ENCODE data around the gene ALDH2. TPM values are rescaled to one million over a fixed set of nuclear protein-coding genes. Genes with fewer than 3 reads are reported as not detected.

The ALDH2 gene
- total RNA-seq, 2 donors from 2014 or later, result 99.0 to 135 TPM

- Histone ChIP-seq H3K4me3 (peak overlapping the region; percentile 94), H3K4me1 (ENCODE audit: control insufficient read depth in 1 of 2, low read depth in 2 of 2) (peaks cover 24 to 46% of the 10 kb centered on the region in 2 donors), H3K36me3 (no peaks in the 10 kb centered on the region), H3K27me3 (replicated peaks; ENCODE audit: insufficient read depth) (no peaks in the 10 kb centered on the region), H3K9me3 (no peaks in the 10 kb centered on the region), H3K27ac (peak overlapping the region in 1 of 2 donors; percentile 92)
- ATAC-seq (ENCODE audit: insufficient number of reproducible peaks, low FRiP score, low read depth) (no peak), DNase-seq (ENCODE audit: low spot score) (no peak)
- no peak for TF ChIP-seq CTCF (IDR thresholded peaks at IDR 0.05)
These were observed 74.1 kb downstream of the ALDH2 start for GRCh38 chr12:111840807-111841206.

- TF ChIP-seq CTCF (IDR thresholded peaks at IDR 0.05), result no peak
- peak overlapping the region; percentile 94 for H3K4me3 ChIP-seq
- ATAC-seq (ENCODE audit: insufficient number of reproducible peaks, low FRiP score, low read depth) (peak; percentile 21), DNase-seq (ENCODE audit: low spot score) (no peak)
- H3K27ac ChIP-seq, result peak overlapping the region; percentile 92 to 93
- H3K4me1 ChIP-seq (ENCODE audit: control insufficient read depth in 1 of 2, low read depth in 2 of 2), result peaks cover 24 to 49% of the 10 kb centered on the region in 2 donors
- H3K9me3 ChIP-seq, result no peaks in the 10 kb centered on the region
- H3K36me3 ChIP-seq, result no peaks in the 10 kb centered on the region
- no peaks in the 10 kb centered on the region for H3K27me3 ChIP-seq (replicated peaks; ENCODE audit: insufficient read depth)
These were observed 74.6 kb downstream of the ALDH2 start for GRCh38 chr12:111841236-111841749.

- Histone ChIP-seq H3K4me3 (peak within 1 kb of the TSS; percentile 94), H3K27me3 (replicated peaks; ENCODE audit: insufficient read depth) (no peaks in the 10 kb centered on the region), H3K36me3 (no peaks in the 10 kb centered on the region), H3K4me1 (ENCODE audit: control insufficient read depth in 1 of 2, low read depth in 2 of 2) (peaks cover 24 to 49% of the 10 kb centered on the region in 2 donors), H3K27ac (peak within 1 kb of the TSS; percentile 92 to 93), H3K9me3 (no peaks in the 10 kb centered on the region)
- ATAC-seq (ENCODE audit: insufficient number of reproducible peaks, low FRiP score, low read depth), result peak; percentile 87
- TF ChIP-seq CTCF (IDR thresholded peaks at IDR 0.05), result no peak
- DNase-seq (ENCODE audit: low spot score), result peak; percentile 76
These were observed 75.2 kb downstream of the ALDH2 start, which contains the start of gene MAPKAPK5 for GRCh38 chr12:111841750-111842555. Gene MAPKAPK5, plus strand, starts transcription at chr12:111842228. Its CDS starts 506 bp downstream, at chr12:111842734.

- TF ChIP-seq CTCF (IDR thresholded peaks at IDR 0.05), result no peak
- no peak for ATAC-seq (ENCODE audit: insufficient number of reproducible peaks, low FRiP score, low read depth)
- peak overlapping the region; percentile 94 for H3K4me3 ChIP-seq
These were observed 76.0 kb downstream of the ALDH2 start for GRCh38 chr12:111842556-111843396.

GRCh38 chr12:111846016-111846415, 79.3 kb downstream of the ALDH2 start:
- TF ChIP-seq CTCF (IDR thresholded peaks at IDR 0.05), result no peak

More at GRCh38 chr12:111842556-111843396, 76.0 kb downstream of the ALDH2 start:
- H3K27me3 ChIP-seq (replicated peaks; ENCODE audit: insufficient read depth), result no peaks in the 10 kb centered on the region
- no peaks in the 10 kb centered on the region for H3K9me3 ChIP-seq
- no peaks in the 10 kb centered on the region for H3K36me3 ChIP-seq
- H3K4me1 ChIP-seq (ENCODE audit: control insufficient read depth in 1 of 2, low read depth in 2 of 2), result peaks cover 24 to 49% of the 10 kb centered on the region in 2 donors
- H3K27ac ChIP-seq, result peak overlapping the region; percentile 92 to 93
- DNase-seq (ENCODE audit: low spot score), result no peak

More at GRCh38 chr12:111846016-111846415, 79.3 kb downstream of the ALDH2 start:
- no peak overlapping the region for H3K4me3 ChIP-seq
- H3K9me3 ChIP-seq, result no peaks in the 10 kb centered on the region
- ATAC-seq (ENCODE audit: insufficient number of reproducible peaks, low FRiP score, low read depth) (no peak), DNase-seq (ENCODE audit: low spot score) (no peak)
- peaks cover 15 to 38% of the 10 kb centered on the region in 2 donors for H3K4me1 ChIP-seq (ENCODE audit: control insufficient read depth in 1 of 2, low read depth in 2 of 2)
- H3K27me3 ChIP-seq (replicated peaks; ENCODE audit: insufficient read depth), result no peaks in the 10 kb centered on the region
- peaks cover 8% of the 10 kb centered on the region for H3K36me3 ChIP-seq
- no peak overlapping the region for H3K27ac ChIP-seq
